Activated B cell treated with CpG ODN at 0.5 μM for 24 hours (primary cell): ENCODE results near the gene SAP30. TPM values are rescaled to one million over a fixed set of nuclear protein-coding genes. Genes with fewer than 3 reads are reported as not detected.

ENCODE experiments used
- ATAC-seq: fragments of 200-7000 bp; cut with Tn5 transposase; one replicate; pipeline ENCODE4 v1.10.0; 2021; ENCODE audit warnings: low read depth, mild to moderate bottlenecking, moderate library complexity
- CTCF ChIA-PET: fragments of 350-600 bp; sonication (Branson Sonifier 250); formaldehyde crosslinking; loops from one replicate; lab custom pipeline; 2021; ENCODE audit warnings: antibody characterized with exemption; lab: Charles Lee
- POLR2A ChIA-PET: fragments of 350-600 bp; sonication (Branson Sonifier 250); formaldehyde crosslinking; loops from one replicate; lab custom pipeline; 2021; ENCODE audit warnings: antibody characterized with exemption; lab: Charles Lee
- DNase-seq: peaks from one replicate; pipeline ENCODE4 v3.0.0; 2022
- H3K27ac Mint-ChIP-seq: one replicate; pipeline ENCODE4 v1.8.0; 2020; ENCODE audit warnings: mixed read lengths
- H3K27me3 Mint-ChIP-seq: one replicate; pipeline ENCODE4 v1.8.0; 2021; ENCODE audit warnings: mixed read lengths
- H3K36me3 Mint-ChIP-seq: one replicate; pipeline ENCODE4 v1.8.0; 2021; ENCODE audit warnings: low read depth, mixed read lengths
- H3K4me1 Mint-ChIP-seq: one replicate; pipeline ENCODE4 v1.8.0; 2021; ENCODE audit warnings: mixed read lengths
- H3K4me3 Mint-ChIP-seq: one replicate; pipeline ENCODE4 v1.8.0; 2020; ENCODE audit warnings: mild to moderate bottlenecking, mixed read lengths
- H3K9me3 Mint-ChIP-seq: one replicate; pipeline ENCODE4 v1.8.0; 2020; ENCODE audit warnings: mixed read lengths
- intact Hi-C: fragments of 100-400 bp; cut with micrococcal nuclease; formaldehyde crosslinking; loops from one replicate; pipeline ENCODE4 v1.15.1; 2024
- total RNA-seq: library from RNA; stranded (reverse); gene quantifications from 2 replicates; pipeline ENCODE4 v1.2.3, GENCODE V29; 2022
- TF ChIP-seq, protein P1 (sequence below): fragments of 200-600 bp; IDR thresholded peaks from one replicate; pipeline ENCODE4 v1.8.0; 2022; ENCODE audit warnings: antibody characterized with exemption, mild to moderate bottlenecking

Gene SAP30
- total RNA-seq, 1 donor from 2014 or later: 2.1 TPM

DNA sequence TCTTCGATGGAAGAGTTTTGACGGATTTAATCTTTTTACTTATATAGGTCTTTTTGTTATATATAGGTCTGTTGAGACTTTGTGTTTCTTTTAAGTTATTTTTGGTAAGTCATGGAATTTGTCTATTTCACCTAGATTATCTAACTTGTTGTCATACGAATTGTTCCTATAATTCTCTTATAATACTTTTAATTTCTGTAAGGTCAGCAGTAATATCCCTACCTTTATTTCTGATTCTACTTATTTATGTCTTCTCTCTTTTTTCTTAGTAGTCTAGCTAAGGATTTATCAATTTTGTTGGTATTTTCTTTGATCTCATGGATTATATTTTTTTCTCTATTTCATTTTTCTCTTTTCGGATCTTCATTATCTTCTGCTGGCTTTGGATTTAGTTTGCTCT, 11.6 kb downstream of the SAP30 start:
- ChIA-PET POLR2A (no interaction called here), CTCF (no interaction called here)
- DNase-seq (no peak), ATAC-seq (no peak)
- H3K9me3 Mint-ChIP-seq: no peaks in the 10 kb centered on the region
- no peaks in the 10 kb centered on the region for H3K4me1 Mint-ChIP-seq
- H3K27me3 Mint-ChIP-seq: no peaks in the 10 kb centered on the region
- H3K4me3 Mint-ChIP-seq: no peak overlapping the region
- TF ChIP-seq, protein P1, sequence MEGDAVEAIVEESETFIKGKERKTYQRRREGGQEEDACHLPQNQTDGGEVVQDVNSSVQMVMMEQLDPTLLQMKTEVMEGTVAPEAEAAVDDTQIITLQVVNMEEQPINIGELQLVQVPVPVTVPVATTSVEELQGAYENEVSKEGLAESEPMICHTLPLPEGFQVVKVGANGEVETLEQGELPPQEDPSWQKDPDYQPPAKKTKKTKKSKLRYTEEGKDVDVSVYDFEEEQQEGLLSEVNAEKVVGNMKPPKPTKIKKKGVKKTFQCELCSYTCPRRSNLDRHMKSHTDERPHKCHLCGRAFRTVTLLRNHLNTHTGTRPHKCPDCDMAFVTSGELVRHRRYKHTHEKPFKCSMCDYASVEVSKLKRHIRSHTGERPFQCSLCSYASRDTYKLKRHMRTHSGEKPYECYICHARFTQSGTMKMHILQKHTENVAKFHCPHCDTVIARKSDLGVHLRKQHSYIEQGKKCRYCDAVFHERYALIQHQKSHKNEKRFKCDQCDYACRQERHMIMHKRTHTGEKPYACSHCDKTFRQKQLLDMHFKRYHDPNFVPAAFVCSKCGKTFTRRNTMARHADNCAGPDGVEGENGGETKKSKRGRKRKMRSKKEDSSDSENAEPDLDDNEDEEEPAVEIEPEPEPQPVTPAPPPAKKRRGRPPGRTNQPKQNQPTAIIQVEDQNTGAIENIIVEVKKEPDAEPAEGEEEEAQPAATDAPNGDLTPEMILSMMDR: no peak
- H3K36me3 Mint-ChIP-seq: no peaks in the 10 kb centered on the region
- H3K27ac Mint-ChIP-seq: no peak overlapping the region
- intact Hi-C loops: no loop called here

DNA sequence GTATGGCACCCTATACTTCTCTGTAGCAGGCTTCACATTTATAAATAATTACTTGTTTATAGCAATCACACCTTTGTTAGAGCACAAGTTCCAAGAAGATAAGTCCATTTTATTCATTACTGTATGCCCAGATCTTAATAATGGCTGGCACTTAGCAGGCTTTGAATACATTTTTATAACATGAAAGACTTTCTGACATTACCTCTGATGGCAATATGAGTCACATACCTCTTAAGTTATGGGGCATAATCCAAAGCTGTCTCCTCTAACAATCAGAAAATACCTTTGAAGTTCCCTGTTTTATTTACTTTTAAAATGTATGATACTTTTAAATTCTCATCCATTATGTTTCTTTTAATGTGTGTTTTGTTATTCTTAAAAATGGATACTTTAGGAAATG, 16.0 kb downstream of the SAP30 start:
- no peaks in the 10 kb centered on the region for H3K9me3 Mint-ChIP-seq

DNA sequence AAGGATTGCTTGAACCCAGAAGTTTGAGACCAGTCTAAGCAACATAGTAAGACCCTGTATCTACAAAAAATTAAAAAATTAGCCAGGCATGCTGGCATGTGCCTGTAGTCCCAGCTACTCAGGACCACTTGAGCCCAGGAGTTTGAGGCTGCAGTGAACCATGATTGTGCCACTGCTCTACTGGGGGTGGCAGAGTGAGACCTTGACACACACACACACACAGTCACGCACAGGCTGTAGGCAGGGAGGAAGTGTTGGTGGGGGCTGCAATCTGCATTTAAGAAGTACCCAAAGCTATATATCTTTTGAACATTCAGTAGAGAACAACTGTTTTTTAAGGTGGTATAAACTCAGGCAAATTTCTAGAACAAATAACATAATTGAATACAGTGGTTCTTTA, 20.9 kb downstream of the SAP30 start:
- ChIA-PET CTCF (no interaction called here), POLR2A (no interaction called here)
- TF ChIP-seq, protein P1: no peak
- DNase-seq (no peak), ATAC-seq (no peak)
- Mint-ChIP-seq H3K27me3 (no peaks in the 10 kb centered on the region), H3K27ac (no peak overlapping the region), H3K36me3 (no peaks in the 10 kb centered on the region), H3K4me1 (no peaks in the 10 kb centered on the region), H3K9me3 (no peaks in the 10 kb centered on the region), H3K4me3 (no peak overlapping the region)
- intact Hi-C loops: no loop called here

More for the DNA sequence above, 16.0 kb downstream of the SAP30 start:
- Mint-ChIP-seq H3K27me3 (no peaks in the 10 kb centered on the region), H3K27ac (no peak overlapping the region), H3K36me3 (no peaks in the 10 kb centered on the region), H3K4me1 (no peaks in the 10 kb centered on the region), H3K4me3 (no peak overlapping the region)
- TF ChIP-seq, protein P1: no peak
- POLR2A ChIA-PET: no interaction called here
- no peak for ATAC-seq
- CTCF ChIA-PET: no interaction called here
- no peak for DNase-seq
- intact Hi-C loops: no loop called here

DNA sequence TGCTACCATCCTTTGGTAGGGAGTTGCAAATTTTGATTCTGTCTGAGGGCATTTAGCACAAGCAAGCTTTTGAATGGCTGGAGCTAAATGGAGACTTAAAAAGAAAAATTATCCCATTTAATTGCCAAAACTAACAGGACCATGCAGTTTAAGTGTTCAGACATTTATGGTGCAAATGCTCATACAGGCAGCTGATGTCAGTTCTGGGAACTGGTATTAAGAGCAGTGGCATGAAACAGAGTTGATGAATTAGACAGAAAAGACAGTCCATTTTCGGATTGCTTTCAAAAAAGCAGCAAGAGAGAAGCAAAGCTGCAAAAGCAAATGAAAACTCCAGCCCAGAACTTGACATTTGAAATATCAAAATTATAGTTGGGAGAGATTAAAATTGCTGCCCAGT, 26.9 kb downstream of the SAP30 start:
- H3K27ac Mint-ChIP-seq: no peak overlapping the region
- H3K27me3 Mint-ChIP-seq: no peaks in the 10 kb centered on the region
- intact Hi-C loops: no loop called here
- ChIA-PET CTCF (no interaction called here), POLR2A (no interaction called here)
- no peaks in the 10 kb centered on the region for H3K4me1 Mint-ChIP-seq
- ATAC-seq (no peak), DNase-seq (no peak)
- H3K36me3 Mint-ChIP-seq: no peaks in the 10 kb centered on the region
- H3K9me3 Mint-ChIP-seq: no peaks in the 10 kb centered on the region
- TF ChIP-seq, protein P1: no peak
- no peak overlapping the region for H3K4me3 Mint-ChIP-seq

DNA sequence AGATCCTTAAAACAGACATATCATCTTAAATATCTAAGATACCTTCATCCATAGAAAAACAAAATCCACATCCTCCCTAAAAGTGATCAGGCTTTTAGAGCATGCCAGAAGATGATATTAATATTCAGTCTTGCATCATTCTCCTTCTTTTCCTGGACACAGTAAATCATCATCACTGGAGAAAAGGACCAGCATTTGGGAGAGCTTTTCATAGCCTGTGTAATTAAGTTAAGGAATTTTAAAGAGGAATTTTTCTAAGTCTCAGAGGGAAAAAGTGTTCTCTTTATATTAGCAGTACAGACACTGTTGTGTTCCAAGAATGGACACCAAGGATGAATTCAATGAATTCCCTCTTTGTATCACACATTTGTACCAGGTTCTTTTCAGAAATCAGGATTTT, 27.5 kb downstream of the SAP30 start:
- intact Hi-C loops: no loop called here

More for the DNA sequence above, 27.5 kb downstream of the SAP30 start:
- Mint-ChIP-seq H3K4me1 (no peaks in the 10 kb centered on the region), H3K27me3 (no peaks in the 10 kb centered on the region), H3K36me3 (no peaks in the 10 kb centered on the region), H3K9me3 (no peaks in the 10 kb centered on the region), H3K27ac (no peak overlapping the region), H3K4me3 (no peak overlapping the region)
- POLR2A ChIA-PET: no interaction called here
- TF ChIP-seq, protein P1: no peak
- no peak for ATAC-seq
- CTCF ChIA-PET: interaction anchor here (1.0 kb wide), 1 partner anchor 373 kb away, joined by 3 read pairs; no protein-coding TSS in a partner anchor
- DNase-seq: no peak
